Measurements from ENCODE around the gene PTGES2. TPM values are rescaled to one million over a fixed set of nuclear protein-coding genes. Genes with fewer than 3 reads are reported as not detected.

Gene PTGES2
- total and polyA plus RNA-seq, 2 experiments from 2014 or later, result 59.7 to 124 TPM

DNA sequence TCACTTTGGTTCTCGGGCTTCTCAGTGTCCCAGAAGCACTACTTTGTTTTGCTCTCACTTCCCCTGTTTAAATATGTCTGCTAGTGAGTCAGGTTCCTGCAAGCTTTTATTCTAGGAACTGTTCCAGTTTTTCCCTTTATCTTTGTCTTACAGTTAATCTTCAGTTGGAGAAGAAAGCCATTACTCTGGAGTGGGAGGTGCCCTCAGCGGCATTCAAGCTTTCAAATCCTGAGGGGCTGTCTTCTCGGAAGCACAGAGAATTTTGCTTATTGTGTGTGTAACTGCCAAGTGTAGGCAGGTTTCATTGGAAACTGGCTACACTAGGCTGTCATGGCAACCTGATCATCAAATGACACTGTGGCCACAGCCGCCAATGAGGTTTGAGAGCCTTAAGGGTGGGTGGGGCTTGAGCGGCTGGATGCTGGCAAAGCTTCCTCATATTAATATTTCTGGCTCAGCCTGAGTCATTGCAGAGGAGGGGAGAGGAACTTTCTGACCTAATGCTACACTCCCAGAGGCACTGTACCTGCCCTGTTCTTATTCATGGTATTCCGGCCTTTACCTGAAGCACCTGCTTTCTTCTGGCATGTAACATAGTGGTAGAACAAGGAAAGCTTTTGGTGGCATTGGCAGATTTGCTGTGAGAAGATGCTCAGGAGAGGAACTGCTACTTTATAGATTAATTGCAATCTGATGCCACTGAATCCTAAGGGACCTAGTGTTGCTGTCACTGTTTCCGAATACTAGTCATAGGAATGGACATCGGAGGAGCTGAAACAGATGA is 33.2 kb downstream of the PTGES2 start:
- Histone ChIP-seq H4K20me1 (replicated peaks; ENCODE audit: insufficient read depth) (peaks cover 3% of the 10 kb centered on the region), H2AFZ (no peak overlapping the region), H3F3A (replicated peaks; ENCODE audit: low read depth) (peaks cover 13% of the 10 kb centered on the region; the same call in 1 of the 2 replicates), H3K79me2 (replicated peaks; ENCODE audit: insufficient read depth) (peaks cover 53% of the 10 kb centered on the region), H3K4me3 (no peak overlapping the region), H3K27me3 (ENCODE audit: insufficient read depth) (no peaks in the 10 kb centered on the region), H3K27ac (ENCODE audit: low read depth) (peak overlapping the region; percentile 87; the same call in 1 of the 2 replicates), H3K4me2 (no peak overlapping the region), H3K9me2 (ENCODE audit: insufficient read depth) (no peaks in the 10 kb centered on the region), H3K4me1 (ENCODE audit: insufficient read depth) (peaks cover 12% of the 10 kb centered on the region), H3K36me3 (ENCODE audit: insufficient read depth) (no peaks in the 10 kb centered on the region; the same call in 1 of the 2 replicates)
- peak; percentile 91 for DNase-seq (ENCODE audit: low spot score)
- ATAC-seq, result peak; percentile 15
- TF ChIP-seq, protein P1, sequence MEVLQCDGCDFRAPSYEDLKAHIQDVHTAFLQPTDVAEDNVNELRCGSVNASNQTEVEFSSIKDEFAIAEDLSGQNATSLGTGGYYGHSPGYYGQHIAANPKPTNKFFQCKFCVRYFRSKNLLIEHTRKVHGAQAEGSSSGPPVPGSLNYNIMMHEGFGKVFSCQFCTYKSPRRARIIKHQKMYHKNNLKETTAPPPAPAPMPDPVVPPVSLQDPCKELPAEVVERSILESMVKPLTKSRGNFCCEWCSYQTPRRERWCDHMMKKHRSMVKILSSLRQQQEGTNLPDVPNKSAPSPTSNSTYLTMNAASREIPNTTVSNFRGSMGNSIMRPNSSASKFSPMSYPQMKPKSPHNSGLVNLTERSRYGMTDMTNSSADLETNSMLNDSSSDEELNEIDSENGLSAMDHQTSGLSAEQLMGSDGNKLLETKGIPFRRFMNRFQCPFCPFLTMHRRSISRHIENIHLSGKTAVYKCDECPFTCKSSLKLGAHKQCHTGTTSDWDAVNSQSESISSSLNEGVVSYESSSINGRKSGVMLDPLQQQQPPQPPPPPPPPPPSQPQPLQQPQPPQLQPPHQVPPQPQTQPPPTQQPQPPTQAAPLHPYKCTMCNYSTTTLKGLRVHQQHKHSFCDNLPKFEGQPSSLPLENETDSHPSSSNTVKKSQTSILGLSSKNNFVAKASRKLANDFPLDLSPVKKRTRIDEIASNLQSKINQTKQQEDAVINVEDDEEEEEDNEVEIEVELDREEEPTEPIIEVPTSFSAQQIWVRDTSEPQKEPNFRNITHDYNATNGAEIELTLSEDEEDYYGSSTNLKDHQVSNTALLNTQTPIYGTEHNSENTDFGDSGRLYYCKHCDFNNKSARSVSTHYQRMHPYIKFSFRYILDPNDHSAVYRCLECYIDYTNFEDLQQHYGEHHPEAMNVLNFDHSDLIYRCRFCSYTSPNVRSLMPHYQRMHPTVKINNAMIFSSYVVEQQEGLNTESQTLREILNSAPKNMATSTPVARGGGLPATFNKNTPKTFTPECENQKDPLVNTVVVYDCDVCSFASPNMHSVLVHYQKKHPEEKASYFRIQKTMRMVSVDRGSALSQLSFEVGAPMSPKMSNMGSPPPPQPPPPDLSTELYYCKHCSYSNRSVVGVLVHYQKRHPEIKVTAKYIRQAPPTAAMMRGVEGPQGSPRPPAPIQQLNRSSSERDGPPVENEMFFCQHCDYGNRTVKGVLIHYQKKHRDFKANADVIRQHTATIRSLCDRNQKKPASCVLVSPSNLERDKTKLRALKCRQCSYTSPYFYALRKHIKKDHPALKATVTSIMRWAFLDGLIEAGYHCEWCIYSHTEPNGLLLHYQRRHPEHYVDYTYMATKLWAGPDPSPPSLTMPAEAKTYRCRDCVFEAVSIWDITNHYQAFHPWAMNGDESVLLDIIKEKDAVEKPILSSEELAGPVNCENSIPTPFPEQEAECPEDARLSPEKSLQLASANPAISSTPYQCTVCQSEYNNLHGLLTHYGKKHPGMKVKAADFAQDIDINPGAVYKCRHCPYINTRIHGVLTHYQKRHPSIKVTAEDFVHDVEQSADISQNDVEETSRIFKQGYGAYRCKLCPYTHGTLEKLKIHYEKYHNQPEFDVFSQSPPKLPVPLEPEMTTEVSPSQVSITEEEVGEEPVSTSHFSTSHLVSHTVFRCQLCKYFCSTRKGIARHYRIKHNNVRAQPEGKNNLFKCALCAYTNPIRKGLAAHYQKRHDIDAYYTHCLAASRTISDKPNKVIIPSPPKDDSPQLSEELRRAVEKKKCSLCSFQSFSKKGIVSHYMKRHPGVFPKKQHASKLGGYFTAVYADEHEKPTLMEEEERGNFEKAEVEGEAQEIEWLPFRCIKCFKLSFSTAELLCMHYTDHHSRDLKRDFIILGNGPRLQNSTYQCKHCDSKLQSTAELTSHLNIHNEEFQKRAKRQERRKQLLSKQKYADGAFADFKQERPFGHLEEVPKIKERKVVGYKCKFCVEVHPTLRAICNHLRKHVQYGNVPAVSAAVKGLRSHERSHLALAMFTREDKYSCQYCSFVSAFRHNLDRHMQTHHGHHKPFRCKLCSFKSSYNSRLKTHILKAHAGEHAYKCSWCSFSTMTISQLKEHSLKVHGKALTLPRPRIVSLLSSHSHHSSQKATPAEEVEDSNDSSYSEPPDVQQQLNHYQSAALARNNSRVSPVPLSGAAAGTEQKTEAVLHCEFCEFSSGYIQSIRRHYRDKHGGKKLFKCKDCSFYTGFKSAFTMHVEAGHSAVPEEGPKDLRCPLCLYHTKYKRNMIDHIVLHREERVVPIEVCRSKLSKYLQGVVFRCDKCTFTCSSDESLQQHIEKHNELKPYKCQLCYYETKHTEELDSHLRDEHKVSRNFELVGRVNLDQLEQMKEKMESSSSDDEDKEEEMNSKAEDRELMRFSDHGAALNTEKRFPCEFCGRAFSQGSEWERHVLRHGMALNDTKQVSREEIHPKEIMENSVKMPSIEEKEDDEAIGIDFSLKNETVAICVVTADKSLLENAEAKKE (CRISPR knock-in tag; IDR thresholded peaks at IDR 0.05), result no peak
- peak; percentile 77 for TF ChIP-seq CREB1 (CRISPR knock-in tag; IDR thresholded peaks at IDR 0.05; ENCODE audit: low read depth)
- Mint-ChIP-seq H3K9me3 (no peaks in the 10 kb centered on the region), H3K27me3 (ENCODE audit: insufficient read depth, low read depth, poor library complexity) (peaks cover 21% of the 10 kb centered on the region), H3K36me3 (ENCODE audit: low read depth) (no peaks in the 10 kb centered on the region; the same call in 2 of the 3 replicates), H3K4me3 (no peak overlapping the region), H3K27ac (peak overlapping the region; percentile 93), H3K4me1 (peaks cover 44% of the 10 kb centered on the region)

- H3K4me1 ChIP-seq (ENCODE audit: insufficient read depth), result peaks cover 8% of the 10 kb centered on the region; the same call in 1 of the 2 replicates
- Mint-ChIP-seq H3K27ac (peak overlapping the region; percentile 45), H3K36me3 (ENCODE audit: low read depth) (no peaks in the 10 kb centered on the region), H3K9me3 (no peaks in the 10 kb centered on the region), H3K4me3 (no peak overlapping the region), H3K4me1 (peaks cover 34% of the 10 kb centered on the region), H3K27me3 (ENCODE audit: insufficient read depth, low read depth, poor library complexity) (peaks cover 11% of the 10 kb centered on the region)
- DNase-seq (ENCODE audit: low spot score) (no peak), ATAC-seq (no peak)
- 0 out of 2 replicates have a peak overlapping the region, but pooled peaks have one; percentile 71 for H3K27ac ChIP-seq (ENCODE audit: low read depth)
- H3K4me2 ChIP-seq, result no peak overlapping the region
- H3K36me3 ChIP-seq (ENCODE audit: insufficient read depth), result no peaks in the 10 kb centered on the region; the same call in 1 of the 2 replicates
- no peaks in the 10 kb centered on the region for H3K9me2 ChIP-seq (ENCODE audit: insufficient read depth)
- peaks cover 3% of the 10 kb centered on the region for H4K20me1 ChIP-seq (replicated peaks; ENCODE audit: insufficient read depth)
- no peak overlapping the region for H3K4me3 ChIP-seq
- H3F3A ChIP-seq (replicated peaks; ENCODE audit: low read depth), result peaks cover 13% of the 10 kb centered on the region; the same call in 1 of the 2 replicates
- no peaks in the 10 kb centered on the region for H3K27me3 ChIP-seq (ENCODE audit: insufficient read depth)
- H3K79me2 ChIP-seq (replicated peaks; ENCODE audit: insufficient read depth), result peaks cover 61% of the 10 kb centered on the region
- no peak overlapping the region for H2AFZ ChIP-seq
- TF ChIP-seq, protein P2, sequence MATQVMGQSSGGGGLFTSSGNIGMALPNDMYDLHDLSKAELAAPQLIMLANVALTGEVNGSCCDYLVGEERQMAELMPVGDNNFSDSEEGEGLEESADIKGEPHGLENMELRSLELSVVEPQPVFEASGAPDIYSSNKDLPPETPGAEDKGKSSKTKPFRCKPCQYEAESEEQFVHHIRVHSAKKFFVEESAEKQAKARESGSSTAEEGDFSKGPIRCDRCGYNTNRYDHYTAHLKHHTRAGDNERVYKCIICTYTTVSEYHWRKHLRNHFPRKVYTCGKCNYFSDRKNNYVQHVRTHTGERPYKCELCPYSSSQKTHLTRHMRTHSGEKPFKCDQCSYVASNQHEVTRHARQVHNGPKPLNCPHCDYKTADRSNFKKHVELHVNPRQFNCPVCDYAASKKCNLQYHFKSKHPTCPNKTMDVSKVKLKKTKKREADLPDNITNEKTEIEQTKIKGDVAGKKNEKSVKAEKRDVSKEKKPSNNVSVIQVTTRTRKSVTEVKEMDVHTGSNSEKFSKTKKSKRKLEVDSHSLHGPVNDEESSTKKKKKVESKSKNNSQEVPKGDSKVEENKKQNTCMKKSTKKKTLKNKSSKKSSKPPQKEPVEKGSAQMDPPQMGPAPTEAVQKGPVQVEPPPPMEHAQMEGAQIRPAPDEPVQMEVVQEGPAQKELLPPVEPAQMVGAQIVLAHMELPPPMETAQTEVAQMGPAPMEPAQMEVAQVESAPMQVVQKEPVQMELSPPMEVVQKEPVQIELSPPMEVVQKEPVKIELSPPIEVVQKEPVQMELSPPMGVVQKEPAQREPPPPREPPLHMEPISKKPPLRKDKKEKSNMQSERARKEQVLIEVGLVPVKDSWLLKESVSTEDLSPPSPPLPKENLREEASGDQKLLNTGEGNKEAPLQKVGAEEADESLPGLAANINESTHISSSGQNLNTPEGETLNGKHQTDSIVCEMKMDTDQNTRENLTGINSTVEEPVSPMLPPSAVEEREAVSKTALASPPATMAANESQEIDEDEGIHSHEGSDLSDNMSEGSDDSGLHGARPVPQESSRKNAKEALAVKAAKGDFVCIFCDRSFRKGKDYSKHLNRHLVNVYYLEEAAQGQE (IDR thresholded peaks at IDR 0.05; ENCODE audit: unreplicated experiment), result no peak
- TF ChIP-seq EZH2 (IDR thresholded peaks at IDR 0.05; ENCODE audit: low read depth, unreplicated experiment) (no peak), POLR2AphosphoS5 (IDR thresholded peaks at IDR 0.05; ENCODE audit: low read depth) (no peak), ZNF114 (CRISPR knock-in tag; IDR thresholded peaks at IDR 0.05) (no peak), ETS1 (IDR thresholded peaks at IDR 0.05) (no peak), CREB1 (CRISPR knock-in tag; IDR thresholded peaks at IDR 0.05; ENCODE audit: low read depth) (no peak)
Observed at GRCh38 chr9:128093011-128093410, 34.5 kb downstream of the PTGES2 start.

Measured in GM23338 (cell line).